Measurements from ENCODE around the gene BANK1.

BANK1 gene

GRCh38 chr4:102116121-102116520 lies 325.6 kb downstream of the BANK1 start:
- DNase-seq (ENCODE audit: low spot score) (no peak), FAIRE-seq (no peak)

GRCh38 chr4:102120846-102121245 lies 330.3 kb downstream of the BANK1 start:
- no peak for FAIRE-seq

More at GRCh38 chr4:102120846-102121245, 330.3 kb downstream of the BANK1 start:
- no peak for DNase-seq (ENCODE audit: low spot score)

All from RCC 7860 (cell line).